K562 (cell line): Measurements from ENCODE around the gene APOO. TPM values are rescaled to one million over a fixed set of nuclear protein-coding genes. Genes with fewer than 3 reads are reported as not detected.

Source experiments
- ATAC-seq: fragments of 200-7000 bp; cut with Tn5 transposase; 3 replicates; pipeline ENCODE4 v1.9.1; 2020; ENCODE audit warnings: moderate library complexity
- BruUV-seq: library from RNA; stranded (reverse); fragments of 400-500 nt; replicated peaks from 2 replicates; lab custom pipeline; 2021; lab: Mats Ljungman, UMichigan
- CTCF ChIA-PET: fragments of 300-600 bp; formaldehyde crosslinking; extraction: SDS; loops from one replicate; lab custom pipeline; 2021; ENCODE audit warnings: low intra/inter-chr PET ratio; lab: Yijun Ruan, JAX
- POLR2A ChIA-PET: fragments of 300-600, 350-650 bp; sonication (Branson Sonifier 250); formaldehyde crosslinking; extraction: SDS; loops from one replicate; lab custom pipeline; 2021; ENCODE audit warnings: antibody characterized with exemption, inconsistent platforms; lab: Yijun Ruan, JAX
- DNase-seq, 4 experiments: peaks; one replicate each; pipeline versions ENCODE4 v3.0.0 to v3.0.0-alpha.2; 2011 to 2018; ENCODE audit warnings: low spot score in 3 of 4, mixed read lengths in 3 of 4; ENCODE audit errors: extremely low read depth in 1 of 4
- FAIRE-seq: peaks from 2 replicates; lab custom pipeline; 2011; peaks lifted over from hg19 to GRCh38; lab: Jason Lieb, UNC
- H2AFZ ChIP-seq: 2 replicates; pipeline ENCODE4 v1.6.0; 2011; ENCODE audit warnings: low read depth, low read length, control low read depth, inconsistent platforms
- H3K27ac ChIP-seq: fragments of 200-600 bp; 3 replicates; pipeline ENCODE4 v1.8.0; 2011; ENCODE audit warnings: low read depth, mild to moderate bottlenecking, control low read depth, inconsistent platforms, low read length, moderate library complexity, mixed read lengths; ENCODE audit errors: extremely low read depth
- H3K27me3 ChIP-seq, 2 experiments: fragments of 300-600 bp in 1 of 2; 2 replicates in 1 of 2; 3 replicates in 1 of 2; pipeline versions ENCODE4 v1.6.0 to v1.8.0; 2011; ENCODE audit warnings: inconsistent platforms in 2 of 2, low read length in 2 of 2, mild to moderate bottlenecking in 1 of 2, mixed read lengths in 1 of 2, moderate library complexity in 1 of 2; ENCODE audit not compliant: control insufficient read depth in 2 of 2, insufficient read depth in 2 of 2
- H3K36me3 ChIP-seq: fragments of 300-600 bp; 3 replicates; pipeline ENCODE4 v1.8.0; 2011; ENCODE audit warnings: mild to moderate bottlenecking, low read length, inconsistent platforms; ENCODE audit not compliant: control insufficient read depth, insufficient read depth
- H3K4me1 ChIP-seq, 2 experiments: fragments of 200-600 bp in 1 of 2; replicated peaks in 1 of 2; 2 replicates in 1 of 2; 3 replicates in 1 of 2; pipeline versions ENCODE4 v1.5.1 to v1.8.0; 2011; ENCODE audit warnings: inconsistent platforms in 2 of 2, low read length in 2 of 2, mild to moderate bottlenecking in 1 of 2, mixed read lengths in 1 of 2, moderate library complexity in 1 of 2; ENCODE audit not compliant: control insufficient read depth in 2 of 2, insufficient read depth in 2 of 2
- H3K4me2 ChIP-seq: 2 replicates; pipeline ENCODE4 v1.6.1; 2011; ENCODE audit warnings: low read length, control low read depth, inconsistent platforms, mixed read lengths; ENCODE audit not compliant: insufficient read depth
- H3K4me3 ChIP-seq: fragments of 200-600 bp; sonication (generic), shearing (Covaris generic); 2 replicates; pipeline ENCODE4 v1.5.1; 2016; ENCODE audit warnings: control low read depth, inconsistent platforms
- H3K79me2 ChIP-seq: fragments of 200-600 bp; 3 replicates; pipeline ENCODE4 v1.8.0; 2011; ENCODE audit warnings: low read length, inconsistent platforms; ENCODE audit not compliant: control insufficient read depth, insufficient read depth
- H3K9ac ChIP-seq, 2 experiments: 2 replicates each; pipeline versions ENCODE4 v1.6.0 to v1.6.1; 2011; ENCODE audit warnings: low read depth in 2 of 2, low read length in 2 of 2, control low read depth in 1 of 2, inconsistent platforms in 1 of 2, mild to moderate bottlenecking in 1 of 2, mixed read lengths in 1 of 2; ENCODE audit not compliant: insufficient read depth in 1 of 2
- H3K9me1 ChIP-seq: one replicate; pipeline ENCODE4 v1.6.0; 2011; ENCODE audit warnings: inconsistent platforms, mild to moderate bottlenecking, low read length, moderate library complexity; ENCODE audit not compliant: control insufficient read depth, insufficient read depth
- H3K9me3 ChIP-seq: replicated peaks from 2 replicates; pipeline ENCODE4 v1.5.1; 2011; ENCODE audit warnings: low read depth, low read length, inconsistent platforms; ENCODE audit not compliant: control insufficient read depth, insufficient read depth
- H4K20me1 ChIP-seq: replicated peaks from 2 replicates; pipeline ENCODE4 v1.6.1; 2011; ENCODE audit warnings: low read length, inconsistent platforms, mixed read lengths; ENCODE audit not compliant: control insufficient read depth, insufficient read depth
- ATF2 ChIP-seq: sonication (generic); formaldehyde crosslinking; IDR thresholded peaks from 2 replicates; pipeline ENCODE4 v1.8.1; 2022; ENCODE audit warnings: missing genetic modification reagents
- ATF3 ChIP-seq, 2 experiments: fragments of 450-650 bp in 1 of 2; sonication (generic) in 1 of 2; formaldehyde crosslinking in 1 of 2; IDR thresholded peaks in 1 of 2; conservative IDR thresholded peaks in 1 of 2; 2 replicates each; pipeline versions ENCODE4 v1.6.1 to v1.8.1; 2016 to 2023; ENCODE audit warnings: mild to moderate bottlenecking in 2 of 2, moderate library complexity in 2 of 2, inconsistent platforms in 1 of 2, missing genetic modification reagents in 1 of 2
- BACH1 ChIP-seq: fragments of 200-800 bp; sonication (Bioruptor generic); IDR thresholded peaks from 2 replicates; pipeline ENCODE4 v1.6.1; 2016; ENCODE audit warnings: missing genetic modification characterization, missing compliant biosample characterization
- C11orf30 ChIP-seq: fragments of 450-650 bp; IDR thresholded peaks from 2 replicates; pipeline ENCODE4 v1.6.1; 2016; ENCODE audit warnings: low read depth, mild to moderate bottlenecking
- CCAR2 ChIP-seq: fragments of 200-400 bp; formaldehyde crosslinking; IDR thresholded peaks from 2 replicates; pipeline ENCODE4 v1.6.1; 2017; ENCODE audit warnings: mild to moderate bottlenecking, low read depth, low read length
- FOXO4 ChIP-seq: fragments of 450-650 bp; formaldehyde crosslinking; IDR thresholded peaks from 2 replicates; pipeline ENCODE4 v1.4.0; 2020; ENCODE audit warnings: mild to moderate bottlenecking, moderate library complexity
- HLTF ChIP-seq: fragments of 450-650 bp; IDR thresholded peaks from 2 replicates; pipeline ENCODE4 v1.6.1; 2016
- IRF2 ChIP-seq: sonication (generic); formaldehyde crosslinking; IDR thresholded peaks from 2 replicates; pipeline ENCODE4 v1.8.1; 2022; ENCODE audit warnings: mild to moderate bottlenecking, missing genetic modification reagents
- KDM1A ChIP-seq, 2 experiments: fragments of 450-650 bp; IDR thresholded peaks; 2 replicates each; pipeline ENCODE4 v1.6.1; 2016; ENCODE audit warnings: mild to moderate bottlenecking in 2 of 2
- KDM5B ChIP-seq: fragments of 200-600 bp; sonication (generic); IDR thresholded peaks from 2 replicates; pipeline ENCODE4 v1.6.1; 2012; ENCODE audit warnings: low read depth, mild to moderate bottlenecking, moderate library complexity, low read length, control low read depth, inconsistent platforms; ENCODE audit not compliant: insufficient replicate concordance
- LCOR ChIP-seq: sonication (generic); formaldehyde crosslinking; IDR thresholded peaks from 2 replicates; pipeline ENCODE4 v1.8.0; 2022; ENCODE audit warnings: mild to moderate bottlenecking, missing genetic modification reagents
- MCM2 ChIP-seq: fragments of 450-650 bp; IDR thresholded peaks from 2 replicates; pipeline ENCODE4 v1.6.1; 2017; ENCODE audit warnings: low read depth, mild to moderate bottlenecking
- PRPF4 ChIP-seq: fragments of 200-400 bp; formaldehyde crosslinking; IDR thresholded peaks from one replicate; pipeline ENCODE4 v1.6.1; 2017; ENCODE audit warnings: low read length, low read depth, mild to moderate bottlenecking; ENCODE audit not compliant: insufficient read depth, poor library complexity, severe bottlenecking
- RAD51 ChIP-seq: fragments of 450-650 bp; IDR thresholded peaks from 2 replicates; pipeline ENCODE4 v1.7.1; 2016; ENCODE audit warnings: low read depth, mild to moderate bottlenecking, borderline replicate concordance
- TAF1 ChIP-seq: IDR thresholded peaks from 2 replicates; pipeline ENCODE4 v1.6.1; 2011; ENCODE audit warnings: mild to moderate bottlenecking, low read length, moderate library complexity; ENCODE audit not compliant: insufficient read depth, control insufficient read depth, severe bottlenecking; ENCODE audit errors: extremely low read depth
- TCF7L2 ChIP-seq: fragments of 150-350 bp; IDR thresholded peaks from 2 replicates; pipeline ENCODE4 v1.6.1; 2016; ENCODE audit warnings: low read depth, mild to moderate bottlenecking, low read length, moderate library complexity
- TFAM ChIP-seq: fragments of 250-450 bp; sonication (Bioruptor Pico); conservative IDR thresholded peaks from 2 replicates; pipeline ENCODE4 v1.5.0; 2021; ENCODE audit warnings: mild to moderate bottlenecking, moderate library complexity
- ZC3H8 ChIP-seq: fragments of 450-650 bp; IDR thresholded peaks from 2 replicates; pipeline ENCODE4 v1.6.1; 2017
- ZFX ChIP-seq: sonication (generic); formaldehyde crosslinking; IDR thresholded peaks from 2 replicates; pipeline ENCODE4 v1.8.0; 2022; ENCODE audit warnings: mild to moderate bottlenecking, missing genetic modification reagents, moderate library complexity
- ZNF282 ChIP-seq: sonication (generic); formaldehyde crosslinking; IDR thresholded peaks from 2 replicates; pipeline ENCODE4 v1.8.1; 2023; ENCODE audit warnings: missing genetic modification reagents
- WGBS: fragments of 100-300 bp; shearing (Covaris generic); methylation state at CpG from one replicate; pipeline ENCODE4 v1.1.6; 2016; ENCODE audit warnings: low coverage, mixed read lengths; ENCODE audit not compliant: insufficient coverage; ENCODE audit errors: missing lambda C conversion rate; 5-methylcytosine and 5-hydroxymethylcytosine counted together
- in situ Hi-C: fragments of 300-500 bp; cut with MboI; formaldehyde crosslinking; loops from 4 replicates; pipeline ENCODE4 v1.15.0; 2018; ENCODE audit warnings: inconsistent platforms, mixed read lengths
- intact Hi-C: fragments of 100-400 bp; cut with micrococcal nuclease; formaldehyde crosslinking; loops from 2 replicates; pipeline ENCODE4 v1.14.2; 2022
- polyA plus RNA-seq, 8 experiments: library from polyadenylated mRNA; depleted of rRNA in 4 of 8; stranded (reverse) in 5 of 8; unstranded in 3 of 8; fragments of >200 nt; fragmentation: Nextera tagmentation in 2 of 8; fragmentation: Illumina TruSeq in 1 of 8; extraction: Ambion mirVana in 2 of 8; extraction: Trizol in 1 of 8; gene quantifications; 2 replicates each; pipeline versions ENCODE4 v1.2.1 to v1.2.3, GENCODE V29; 2011 to 2014; ENCODE audit warnings: inconsistent platforms in 1 of 8, missing spikeins in 1 of 8
- total RNA-seq, 7 experiments: library from RNA; depleted of rRNA in 6 of 7; stranded (reverse); fragments of >200 nt in 6 of 7; fragmentation: Illumina TruSeq in 2 of 7; extraction: Trizol in 2 of 7; gene quantifications; 2 replicates each; pipeline versions ENCODE4 v1.2.1 to v1.2.3, GENCODE V29; 2011 to 2021; ENCODE audit warnings: low replicate concordance in 1 of 7

APOO gene
- total and polyA plus RNA-seq, 9 of the 15 experiments (the other 6 are each of a cell fraction or from before 2014, with no cell fraction given): 37.3 to 76.4 (median 60.8) TPM

DNA sequence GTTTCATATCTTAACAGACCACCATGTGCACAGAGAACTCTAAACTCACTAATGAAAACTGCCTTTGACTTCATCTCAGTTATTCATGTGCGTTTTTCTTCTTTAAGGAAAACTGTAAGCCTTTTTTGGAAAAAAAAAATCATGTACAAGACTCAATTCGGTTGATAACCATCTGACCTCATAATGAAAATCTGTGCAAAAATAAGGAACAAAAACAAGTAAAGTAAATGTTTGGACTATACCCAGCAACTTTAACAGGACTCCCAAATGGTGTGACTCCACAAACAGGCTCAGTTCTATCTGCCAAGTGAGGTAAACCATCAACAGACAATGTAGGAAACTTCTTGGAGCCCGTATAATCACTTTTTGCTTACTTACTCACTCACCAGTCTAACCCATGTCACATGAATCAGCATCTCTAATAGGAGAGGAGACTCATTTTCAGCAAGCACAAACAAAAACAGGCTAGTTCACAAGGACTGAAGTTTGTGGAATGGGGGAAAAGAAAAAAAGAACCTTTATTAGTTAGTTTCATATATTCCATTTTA is 9.3 kb downstream of the APOO start:
- H3K9me3 ChIP-seq: no peaks in the 10 kb centered on the region
- H3K9ac ChIP-seq: no peak overlapping the region
- intact Hi-C loops: no loop called here
- BruUV-seq: no TSS peak
- H3K4me2 ChIP-seq: no peak overlapping the region
- WGBS: 60% methylated on average over 3 of the region's 3 CpGs
- in situ Hi-C loops: no loop called here
- H3K36me3 ChIP-seq: 0 out of 3 replicates have a peak, but pooled peaks cover 2% of the 10 kb centered on the region
- H3K4me3 ChIP-seq: no peak overlapping the region
- no peak overlapping the region for H2AFZ ChIP-seq
- H3K4me1 ChIP-seq: peaks cover 6 to 18% of the 10 kb centered on the region in 2 experiments; a peak in 3 of 5 replicates
- H3K27ac ChIP-seq: no peak overlapping the region
- DNase-seq: no peak
- H3K9me1 ChIP-seq: no peaks in the 10 kb centered on the region
- H3K79me2 ChIP-seq: peaks cover 35% of the 10 kb centered on the region
- H4K20me1 ChIP-seq: peaks cover 3% of the 10 kb centered on the region
- no peak for ATAC-seq
- FAIRE-seq: no peak
- CTCF ChIA-PET: no interaction called here
- POLR2A ChIA-PET: interaction anchor here (0.8 kb wide), 1 partner anchor 115 kb away, joined by 3 read pairs; the partner anchor contains the start of gene SAT1
- no peaks in the 10 kb centered on the region for H3K27me3 ChIP-seq
- TF ChIP-seq C11orf30 (0 out of 2 replicates have a peak, but pooled peaks have one; percentile 5), RAD51 (no peak), TAF1 (no peak), ATF2 (no peak), TFAM (no peak), PRPF4 (no peak), ZNF282 (no peak), FOXO4 (CRISPR knock-in tag) (no peak), KDM1A (IDR thresholded peaks at IDR 0.05) (peak; percentile 71 to 79), ZFX (CRISPR knock-in tag) (no peak), TCF7L2 (no peak), MCM2 (no peak), ZC3H8 (no peak), ATF3 (IDR thresholded peaks at IDR 0.05) (0 out of 2 replicates have a peak, but pooled peaks have one; percentile 7), ATF3 (CRISPR knock-in tag; conservative IDR thresholded peaks at IDR 0.05) (no peak), CCAR2 (no peak), IRF2 (CRISPR knock-in tag) (no peak), BACH1 (no peak), LCOR (CRISPR knock-in tag) (no peak), HLTF (no peak), KDM5B (no peak)
